NCI-H526 treated with DMSO at 0.1 percent for 48 hours (cell line): Measurements from ENCODE around the gene ATP2C2.
"Not testable (repeated sequence)": the region's sequence is repeated elsewhere in the genome, so short reads cannot be mapped to it uniquely, and the experiment has no call there.

Experiments
- DNase-seq: peaks from one replicate; lab custom pipeline; 2025; lab: John Stamatoyannopoulos, UW

The ATP2C2 gene

DNA sequence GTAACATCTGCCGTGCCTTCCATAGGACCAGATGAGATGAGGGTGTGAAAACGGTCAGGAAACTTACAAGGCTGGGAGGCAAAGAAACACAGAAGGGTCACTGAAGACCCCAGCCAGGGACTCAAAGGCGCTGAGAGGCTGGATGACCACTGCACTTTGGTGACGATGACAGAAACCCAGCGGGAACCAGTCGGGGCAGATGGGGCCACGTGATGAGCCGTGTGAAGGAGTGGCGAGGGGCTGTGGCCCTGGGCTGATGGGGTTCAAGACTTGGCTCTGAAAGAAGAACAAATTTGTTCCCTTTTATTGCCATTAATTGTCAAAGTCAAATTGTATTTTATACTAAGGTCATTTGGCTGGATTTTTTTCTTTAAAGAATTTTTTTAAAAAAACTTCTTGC, 28.6 kb upstream of the ATP2C2 start:
- DNase-seq: no peak

DNA sequence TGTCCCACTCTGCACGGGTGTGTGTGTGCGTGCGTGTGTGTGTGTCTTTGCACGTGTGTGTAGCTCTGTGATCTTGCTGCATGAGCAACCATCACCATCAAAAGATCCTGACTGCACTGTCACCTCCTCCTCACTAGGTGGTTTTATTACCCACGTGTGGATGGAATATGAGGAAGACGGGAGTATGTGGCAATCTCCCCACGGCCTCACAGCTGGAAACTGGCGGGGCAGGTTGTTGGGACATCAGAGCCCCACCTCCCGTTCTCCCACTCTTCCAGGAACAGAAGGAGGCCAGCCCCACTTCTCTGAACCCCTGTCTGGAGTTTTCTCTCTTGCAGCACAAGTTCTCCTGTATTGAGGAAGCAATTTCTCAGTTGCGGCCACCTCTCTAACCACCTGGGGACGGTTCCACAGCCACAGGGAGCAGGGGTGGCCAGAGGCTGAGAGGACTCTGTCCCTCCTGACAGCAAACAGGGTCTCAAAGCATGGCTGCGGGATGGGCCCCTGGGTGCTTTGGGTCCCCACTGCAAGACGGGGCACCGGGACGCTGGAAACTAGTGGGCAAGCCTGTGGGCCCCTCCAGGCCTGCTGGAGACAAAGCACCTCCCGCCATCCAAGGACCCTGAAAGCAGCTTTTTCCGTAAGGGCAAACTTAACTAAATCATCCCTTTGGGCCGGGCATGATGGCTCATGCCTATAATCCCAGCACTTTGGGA, 27.9 kb upstream of the ATP2C2 start:
- DNase-seq: no peak

DNA sequence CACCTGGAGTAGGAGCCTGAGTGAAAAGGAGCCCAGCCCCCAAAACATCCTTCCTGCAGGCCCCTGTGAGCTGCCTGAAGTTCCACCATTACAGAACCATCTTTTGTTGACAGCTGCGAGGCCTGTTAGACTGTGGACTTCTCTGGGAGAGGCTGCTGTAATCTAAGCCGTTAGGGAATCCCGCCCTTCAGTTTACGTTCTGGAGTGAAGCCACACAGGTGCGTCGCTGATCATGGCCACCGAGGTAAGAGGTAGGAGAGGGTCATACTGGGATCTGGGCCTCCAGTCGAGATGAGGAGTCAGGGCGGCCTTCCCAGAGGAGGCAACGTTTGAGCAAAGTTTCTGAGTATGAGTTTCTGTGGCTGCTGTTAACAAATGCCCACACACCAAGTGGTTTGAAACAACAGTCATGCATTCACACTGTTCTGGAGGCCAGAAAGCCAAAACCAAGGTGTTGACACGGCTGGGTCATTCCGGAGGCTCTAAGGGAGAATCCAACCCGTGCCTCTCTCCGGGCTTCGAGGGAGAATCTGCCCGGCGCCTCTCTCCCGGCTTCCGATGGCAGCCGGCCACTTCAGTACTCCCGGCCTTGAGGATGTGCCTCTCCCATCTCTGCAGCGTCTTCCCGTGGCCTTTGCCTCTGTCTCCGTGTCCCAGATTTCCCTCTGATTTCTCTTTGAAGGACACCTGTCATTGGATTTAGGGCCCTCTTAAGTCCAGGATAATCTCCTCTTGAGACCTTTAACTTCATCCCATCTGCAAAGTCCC, 26.6 kb upstream of the ATP2C2 start:
- no peak for DNase-seq

DNA sequence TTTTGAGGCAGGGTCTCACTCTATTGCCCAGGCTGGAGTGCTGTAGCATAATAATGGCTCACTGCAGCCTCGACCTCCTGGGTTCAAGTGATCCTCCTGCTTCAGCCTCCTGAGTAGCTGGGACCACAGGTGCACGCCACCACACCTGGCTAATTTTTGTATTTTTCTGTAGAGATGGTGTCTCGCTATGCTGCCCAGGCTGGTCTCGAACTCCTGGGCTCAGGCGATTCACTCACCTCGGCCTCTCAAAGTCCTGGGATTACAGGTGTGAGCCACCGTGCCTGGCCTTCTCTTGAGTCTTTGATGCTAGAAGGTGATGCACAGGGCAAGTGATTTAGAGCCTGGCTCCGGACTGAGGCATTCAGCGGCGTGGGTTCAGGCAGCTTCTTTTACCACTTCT, 24.5 kb upstream of the ATP2C2 start:
- DNase-seq: not testable (repeated sequence)

DNA sequence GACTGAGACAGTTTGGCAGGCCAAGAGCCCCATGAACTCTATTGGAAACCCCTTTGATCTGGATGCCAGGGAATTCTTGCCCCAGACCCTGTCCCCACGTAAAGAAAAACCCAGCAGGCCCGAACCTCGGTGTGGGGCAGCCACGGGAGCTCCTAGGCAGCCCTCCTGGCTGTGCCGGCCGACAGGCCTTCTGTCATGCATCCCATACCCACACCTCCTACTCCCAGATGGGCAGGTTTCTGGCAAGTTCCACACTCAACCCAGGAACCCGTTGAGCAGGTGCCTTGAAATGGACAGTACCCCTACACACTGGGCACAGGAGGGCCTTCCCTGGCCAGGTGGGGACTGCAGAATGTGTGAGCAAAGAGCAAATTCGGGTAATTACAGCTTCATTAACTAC, 23.6 kb upstream of the ATP2C2 start:
- no peak for DNase-seq

DNA sequence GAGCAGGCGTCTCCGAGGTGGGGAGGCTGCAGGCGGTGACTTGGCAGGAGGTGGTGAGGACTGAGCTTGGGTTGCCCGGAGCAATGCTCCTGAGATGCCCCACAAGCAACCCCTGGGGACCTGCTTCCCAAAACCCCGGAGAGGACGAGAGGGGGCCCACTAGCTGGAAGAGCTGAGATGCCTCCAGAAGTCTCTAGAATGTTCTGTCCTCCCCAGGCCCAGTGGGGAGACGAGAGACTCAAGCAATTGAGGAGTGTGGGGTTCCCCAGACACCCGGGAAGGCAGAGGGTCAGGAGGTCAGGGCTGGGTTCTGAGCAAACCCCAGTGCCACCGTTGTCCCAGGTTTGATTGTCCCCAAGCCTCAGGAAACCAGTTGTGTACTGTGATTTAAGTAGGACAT, 21.2 kb upstream of the ATP2C2 start:
- no peak for DNase-seq

DNA sequence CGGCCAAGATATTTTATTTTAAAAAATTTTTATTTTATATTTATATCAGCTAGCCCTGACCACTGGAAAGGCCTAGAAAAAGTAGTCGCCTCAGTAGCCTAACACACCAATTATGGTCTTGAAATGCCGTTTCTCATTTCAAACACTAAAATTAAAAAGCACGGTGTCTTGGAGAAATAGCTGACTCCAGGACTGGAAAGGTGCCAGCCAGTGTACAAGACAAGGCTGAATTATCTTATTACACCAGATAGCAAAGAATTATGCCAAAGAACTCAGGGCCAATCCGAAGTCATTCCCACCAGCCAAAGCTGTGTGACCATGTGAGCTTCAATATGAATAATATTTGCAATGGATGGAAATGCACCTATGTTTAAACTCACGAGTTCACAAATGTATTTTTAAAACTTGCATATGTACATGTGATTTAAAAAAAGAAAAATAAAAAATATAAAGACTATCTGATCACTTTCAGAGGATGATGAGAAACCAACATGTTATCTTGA, 19.9 kb upstream of the ATP2C2 start:
- no peak for DNase-seq

DNA sequence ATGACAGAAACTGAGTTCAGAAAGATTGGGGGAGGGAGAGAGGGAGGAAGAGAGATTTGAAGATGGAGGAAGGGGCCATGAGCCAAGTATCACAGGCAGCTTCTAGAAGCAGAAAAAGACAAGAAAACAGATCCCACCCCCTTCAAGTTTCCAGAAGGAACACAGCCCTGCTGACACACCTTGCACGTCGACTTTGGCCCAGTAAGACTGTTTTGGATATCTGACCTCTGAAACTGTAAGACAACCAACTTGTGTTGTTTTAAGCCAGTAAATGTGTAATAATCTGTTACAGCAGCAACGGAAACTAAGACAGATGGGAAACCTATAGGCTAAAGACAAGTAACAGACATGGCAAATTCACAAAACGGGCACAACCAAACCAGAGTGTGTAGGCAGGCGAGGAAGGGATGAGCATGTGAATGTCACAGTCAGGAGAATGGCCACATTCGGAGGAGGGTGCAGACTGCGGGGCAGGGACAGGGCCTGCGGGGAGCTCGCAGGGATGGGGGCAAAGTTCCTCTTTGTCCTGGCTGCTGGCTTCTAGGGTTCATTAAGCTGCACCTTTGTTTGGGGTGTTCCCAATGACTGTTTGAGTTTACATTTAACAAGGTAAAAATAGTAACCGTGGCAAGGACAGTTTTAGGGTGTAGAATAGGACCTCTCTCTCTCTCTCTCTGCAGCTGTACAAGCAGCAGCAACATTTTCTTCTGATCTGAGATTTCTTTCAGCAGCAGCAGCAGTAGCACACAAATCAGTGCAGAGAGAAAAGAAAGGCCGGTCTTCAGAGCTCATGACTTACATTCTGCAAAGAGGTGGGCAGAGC, 18.3 kb upstream of the ATP2C2 start:
- DNase-seq: no peak

DNA sequence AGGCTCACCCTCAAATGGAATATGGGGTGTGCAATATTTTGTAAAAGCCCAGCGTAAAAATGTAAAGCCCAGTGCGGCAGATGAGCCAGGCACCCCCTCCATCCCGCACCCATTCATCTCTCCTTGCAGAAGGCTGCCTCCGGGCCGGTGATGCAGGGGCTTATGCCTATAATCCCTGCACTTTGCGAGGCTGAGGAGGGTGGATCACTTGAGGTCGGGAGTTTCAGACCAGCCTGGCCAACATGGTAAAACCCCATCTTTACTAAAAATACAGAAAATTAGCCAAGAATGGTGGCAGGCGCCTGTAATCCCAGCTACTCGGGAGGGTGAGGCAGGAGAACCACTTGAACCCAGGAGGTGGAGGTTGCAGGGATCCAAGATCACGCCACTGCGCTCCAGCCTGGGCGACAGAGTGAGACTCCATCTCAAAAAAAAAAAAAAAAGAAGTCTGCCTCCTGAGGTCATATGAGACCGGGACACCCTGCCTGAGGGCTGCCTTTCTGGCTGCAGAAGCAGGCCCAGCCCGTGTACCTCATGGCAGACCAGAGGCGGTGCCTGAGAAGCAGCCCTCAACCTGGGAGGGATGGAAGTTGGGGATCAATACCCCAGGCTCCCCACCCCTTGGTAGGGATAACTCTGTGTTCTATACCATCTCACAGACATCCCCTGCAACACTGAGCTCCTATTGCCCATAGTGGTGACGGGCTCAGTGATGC, 17.5 kb upstream of the ATP2C2 start:
- no peak for DNase-seq

DNA sequence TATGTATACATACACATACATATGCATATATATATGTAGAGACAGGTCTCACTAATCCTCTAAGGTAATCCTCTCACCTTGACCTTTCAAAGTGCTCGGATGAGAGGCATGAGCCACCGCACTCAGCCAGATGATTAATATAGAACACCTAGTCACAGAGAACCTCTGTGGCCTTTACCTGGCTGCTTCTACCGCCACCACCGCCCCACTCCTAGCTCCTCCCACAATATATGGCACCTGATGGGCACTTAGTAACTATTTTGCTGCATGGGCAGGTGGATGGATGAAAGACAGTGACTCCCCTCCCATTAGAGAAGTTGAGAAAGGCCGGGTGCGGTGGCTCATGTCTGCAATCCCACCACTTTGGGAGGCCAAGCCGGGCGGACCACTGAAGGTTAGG, 16.7 kb upstream of the ATP2C2 start:
- no peak for DNase-seq

DNA sequence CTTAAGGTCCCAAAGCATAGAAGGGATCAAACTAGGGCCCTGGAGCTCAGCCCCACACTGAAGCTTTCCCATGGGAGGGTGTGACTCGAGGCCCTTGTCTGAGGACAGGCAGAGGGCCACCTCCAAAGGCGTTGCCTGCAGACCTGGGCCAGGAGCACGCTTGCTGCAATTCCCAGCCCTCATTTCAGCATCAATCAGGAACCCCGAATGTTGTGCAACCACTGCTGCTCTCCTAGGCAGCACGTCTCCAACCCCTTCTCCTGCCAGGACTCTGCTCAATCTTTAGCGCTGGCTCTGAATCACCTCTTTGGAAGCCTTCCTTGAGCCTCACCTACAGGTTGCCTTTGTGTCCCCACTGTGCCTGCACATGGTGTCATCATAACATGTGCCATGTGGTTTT, 14.0 kb upstream of the ATP2C2 start:
- no peak for DNase-seq

DNA sequence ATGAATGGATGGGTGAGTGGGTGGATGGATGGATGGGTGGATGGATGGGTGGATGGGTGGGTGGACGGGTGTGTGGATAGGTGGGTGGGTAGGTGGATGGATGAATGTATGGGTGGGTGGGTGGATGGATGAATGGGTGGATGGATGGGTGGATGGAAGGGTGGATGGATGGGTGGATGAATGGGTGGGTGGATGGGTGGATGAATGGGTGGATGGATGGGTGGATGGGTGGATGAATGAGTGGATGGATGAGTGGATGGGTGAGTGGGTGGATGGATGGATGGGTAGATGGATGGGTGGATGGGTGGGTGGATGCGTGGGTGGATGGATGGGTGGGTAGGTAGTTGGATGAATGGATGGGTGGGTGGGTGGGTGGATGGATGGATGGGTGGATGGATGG, 13.2 kb upstream of the ATP2C2 start:
- DNase-seq: no peak

DNA sequence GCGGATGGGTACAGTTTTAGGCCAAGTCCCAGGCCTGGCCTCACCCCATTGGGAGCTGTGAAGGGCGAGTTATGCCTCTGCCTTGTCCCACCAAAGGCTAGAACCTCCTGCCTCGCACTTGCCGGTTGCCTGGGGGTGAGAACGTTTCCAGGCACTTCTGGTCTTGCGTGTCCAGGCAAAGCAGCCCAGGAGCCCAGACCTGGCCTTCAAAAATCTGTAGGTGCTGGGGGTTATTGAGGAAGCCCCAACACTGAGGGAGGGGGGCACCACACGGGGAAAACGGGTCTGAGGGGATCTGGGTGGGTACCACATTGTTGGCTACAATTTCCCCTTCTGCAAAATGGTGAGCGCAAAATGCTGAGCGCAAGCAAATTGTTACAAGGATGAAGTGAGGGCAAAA, 12.2 kb upstream of the ATP2C2 start:
- DNase-seq: no peak

DNA sequence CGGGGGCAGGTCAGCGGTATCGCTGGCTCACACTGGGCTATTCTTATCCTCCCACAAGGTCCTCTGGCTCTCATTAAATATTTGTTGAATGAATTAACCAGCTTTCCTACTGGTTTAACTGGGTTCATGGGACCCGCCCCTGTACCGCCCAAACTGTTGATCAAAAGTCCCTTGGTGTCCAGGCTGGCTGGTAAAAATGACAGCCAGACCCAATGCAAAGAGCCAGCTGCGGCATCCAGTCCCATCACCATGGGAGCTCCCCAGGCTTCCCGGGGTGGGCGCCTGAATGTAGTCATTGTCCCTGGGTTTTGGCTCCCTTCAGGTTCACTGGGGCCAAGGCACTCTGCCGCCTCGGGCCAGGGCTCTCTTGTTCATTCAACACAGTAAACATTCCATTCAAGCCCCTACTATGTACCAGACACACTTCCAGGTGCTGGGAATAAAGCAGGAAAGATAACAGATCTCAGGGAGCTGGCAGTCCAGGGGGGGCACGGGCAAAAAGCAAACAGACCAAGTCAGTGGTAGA, 11.7 kb upstream of the ATP2C2 start:
- DNase-seq: no peak

DNA sequence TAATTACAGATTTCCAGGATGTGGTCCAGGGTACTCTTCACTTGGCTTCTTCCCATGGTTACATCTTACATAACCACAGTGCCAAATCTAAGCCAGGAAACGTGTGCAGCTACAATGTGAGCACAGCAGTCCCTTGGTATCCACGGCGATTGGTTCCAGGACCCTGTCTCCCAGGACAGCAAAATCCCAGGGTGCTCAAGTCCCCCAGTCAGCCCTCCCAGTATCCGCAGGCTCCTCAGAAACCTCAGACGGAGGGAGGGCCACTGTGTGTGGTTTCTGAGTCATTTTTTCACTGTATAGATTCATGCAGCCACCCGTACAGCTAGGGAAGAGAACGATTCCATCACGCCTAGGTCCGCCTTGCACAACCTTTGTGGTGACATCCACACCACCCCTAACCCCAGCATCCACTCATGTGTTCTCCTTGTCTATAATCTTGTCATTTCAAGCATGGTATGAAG, 11.1 kb upstream of the ATP2C2 start:
- DNase-seq: no peak

DNA sequence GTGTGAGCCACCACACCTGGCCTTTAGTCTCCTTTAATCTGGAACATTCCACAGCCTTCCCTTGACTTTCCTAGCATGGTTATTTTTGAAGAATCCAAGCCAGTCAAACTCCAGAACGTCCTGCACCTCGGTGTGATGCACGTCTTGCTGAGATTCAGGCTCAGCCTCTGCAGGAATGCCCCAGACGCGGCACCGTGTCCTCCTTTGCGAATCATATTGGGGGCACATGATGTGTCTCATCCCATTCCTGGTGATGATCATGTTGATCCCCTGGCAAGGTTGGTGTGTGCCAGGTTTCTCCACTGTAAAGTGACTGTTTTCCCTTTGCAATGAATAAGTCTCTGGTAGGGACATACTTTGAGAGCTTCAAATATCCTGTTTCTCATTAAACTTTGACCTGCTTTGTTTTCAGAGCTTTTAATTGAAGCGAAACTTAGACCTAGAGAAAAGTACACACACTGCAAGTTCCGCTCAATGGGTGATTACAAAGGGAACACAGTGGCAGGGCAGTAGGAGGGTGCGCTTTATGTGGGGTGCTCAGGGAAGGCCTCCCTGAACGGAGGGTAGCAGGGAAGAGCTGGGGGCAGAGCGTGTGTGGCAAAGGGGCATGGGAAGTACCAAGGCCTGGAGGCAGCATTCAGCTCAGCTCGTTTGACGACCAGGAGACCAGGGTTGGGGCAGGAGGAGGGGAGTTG, 9.6 kb upstream of the ATP2C2 start:
- DNase-seq: no peak

DNA sequence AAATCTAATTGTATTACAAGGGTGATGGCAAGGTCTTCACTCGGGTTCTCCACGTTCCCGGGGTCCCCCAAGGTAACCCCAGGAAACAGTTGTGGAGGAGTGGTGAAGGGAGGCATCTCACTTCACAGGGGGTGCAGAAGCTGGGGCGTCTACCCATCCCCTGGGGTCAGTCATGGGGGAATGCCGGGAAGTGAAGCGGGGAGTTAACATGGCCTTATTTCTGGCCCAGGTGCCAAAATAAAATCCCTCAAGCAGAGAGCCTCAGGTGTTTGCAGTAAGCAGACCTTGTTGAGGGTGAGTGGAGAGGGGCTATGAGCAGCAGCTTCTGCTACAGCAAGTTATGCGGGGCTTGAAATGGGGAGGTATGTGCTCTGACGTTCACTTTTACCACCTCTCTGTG, 9.0 kb upstream of the ATP2C2 start:
- no peak for DNase-seq

DNA sequence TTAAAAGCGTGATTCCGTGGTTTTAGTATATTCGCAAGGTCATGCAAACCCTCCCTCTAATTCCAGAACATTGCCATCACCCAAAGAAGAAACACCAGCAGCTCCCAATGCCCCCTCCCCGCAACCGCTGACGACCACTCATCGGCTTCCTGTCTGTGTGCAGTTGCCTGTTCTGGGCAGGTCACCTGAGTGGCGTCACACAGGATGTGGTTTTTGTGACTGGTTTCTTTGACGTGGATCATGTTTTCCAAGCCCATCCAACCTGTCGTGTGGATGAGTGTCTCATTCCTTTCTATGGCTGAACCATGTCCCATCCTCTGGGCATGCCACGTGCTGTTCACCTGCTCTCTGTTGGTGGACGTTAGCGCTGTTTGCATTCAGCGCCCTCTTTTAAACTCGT, 8.2 kb upstream of the ATP2C2 start:
- DNase-seq: no peak

DNA sequence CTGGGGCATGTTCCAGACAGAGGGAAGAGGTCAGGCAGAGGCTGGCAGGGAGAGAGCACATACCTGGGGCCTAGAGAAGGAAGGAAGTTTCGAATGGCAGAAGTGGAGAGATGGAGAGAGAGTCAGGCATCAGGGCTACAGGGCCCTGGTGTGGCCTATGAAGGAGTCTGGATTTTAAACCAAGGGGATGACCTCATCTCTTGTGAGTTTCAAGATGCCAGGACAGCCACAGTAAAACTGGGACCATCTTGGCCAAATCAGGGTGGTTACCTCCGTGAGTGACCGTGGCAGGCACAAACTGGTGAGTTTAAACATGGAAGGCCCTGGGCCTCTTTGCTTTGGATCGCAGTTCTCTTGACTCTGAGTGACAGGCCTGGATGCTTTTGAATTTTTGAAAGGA, 7.6 kb upstream of the ATP2C2 start:
- DNase-seq: no peak

DNA sequence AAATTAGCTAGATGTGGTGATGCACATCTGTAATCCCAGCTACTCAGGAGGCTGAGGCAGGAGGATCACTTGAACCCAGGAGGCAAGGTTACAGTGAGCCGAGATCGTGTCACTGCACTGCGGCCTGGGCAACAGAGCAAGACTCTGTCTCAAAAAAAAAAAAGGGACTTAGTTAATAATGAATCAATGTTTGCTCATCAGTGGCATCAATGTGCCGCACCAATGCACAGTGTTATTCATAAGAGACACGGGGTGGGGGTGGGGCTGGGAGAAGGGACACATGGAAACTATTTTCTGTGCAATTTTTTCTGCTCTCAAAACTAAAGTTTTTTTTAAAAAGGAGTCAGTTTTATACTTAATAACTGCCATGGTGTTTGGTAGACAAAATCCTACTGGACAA, 6.8 kb upstream of the ATP2C2 start:
- DNase-seq: no peak

DNA sequence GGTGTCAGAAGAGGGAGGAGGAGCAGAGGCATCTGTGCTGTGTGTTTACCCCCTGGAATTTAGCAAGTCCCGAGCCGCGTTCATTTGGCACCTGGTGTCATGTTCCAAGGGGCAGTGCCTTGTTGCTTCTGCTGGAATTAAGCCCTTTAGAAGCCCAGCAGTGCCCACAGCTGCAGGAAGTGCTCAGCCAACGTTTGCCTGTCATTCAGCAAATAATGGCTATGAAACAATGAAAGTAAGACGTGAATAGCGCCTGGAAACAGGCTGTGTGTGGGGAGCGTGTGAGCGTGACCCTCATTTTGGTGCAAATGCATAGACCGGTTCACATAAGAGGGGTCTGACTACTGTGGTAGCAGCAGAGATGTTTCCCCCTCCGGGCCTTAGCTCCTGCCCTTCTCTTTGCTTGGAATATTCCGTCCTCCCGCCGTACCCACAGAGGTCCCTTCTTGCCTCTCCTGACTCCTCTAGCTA, 5.8 kb upstream of the ATP2C2 start:
- DNase-seq: no peak
